ENCODE results near the gene IL4I1. TPM values are rescaled to one million over a fixed set of nuclear protein-coding genes. Genes with fewer than 3 reads are reported as not detected.
A peak's percentile ranks its signal among the peaks of the same experiment; 100 is the strongest.

The IL4I1 gene
- total and polyA plus RNA-seq, 2 of the 4 experiments (the other 2 are of a cell fraction): 0.31 to 0.36 TPM

DNA sequence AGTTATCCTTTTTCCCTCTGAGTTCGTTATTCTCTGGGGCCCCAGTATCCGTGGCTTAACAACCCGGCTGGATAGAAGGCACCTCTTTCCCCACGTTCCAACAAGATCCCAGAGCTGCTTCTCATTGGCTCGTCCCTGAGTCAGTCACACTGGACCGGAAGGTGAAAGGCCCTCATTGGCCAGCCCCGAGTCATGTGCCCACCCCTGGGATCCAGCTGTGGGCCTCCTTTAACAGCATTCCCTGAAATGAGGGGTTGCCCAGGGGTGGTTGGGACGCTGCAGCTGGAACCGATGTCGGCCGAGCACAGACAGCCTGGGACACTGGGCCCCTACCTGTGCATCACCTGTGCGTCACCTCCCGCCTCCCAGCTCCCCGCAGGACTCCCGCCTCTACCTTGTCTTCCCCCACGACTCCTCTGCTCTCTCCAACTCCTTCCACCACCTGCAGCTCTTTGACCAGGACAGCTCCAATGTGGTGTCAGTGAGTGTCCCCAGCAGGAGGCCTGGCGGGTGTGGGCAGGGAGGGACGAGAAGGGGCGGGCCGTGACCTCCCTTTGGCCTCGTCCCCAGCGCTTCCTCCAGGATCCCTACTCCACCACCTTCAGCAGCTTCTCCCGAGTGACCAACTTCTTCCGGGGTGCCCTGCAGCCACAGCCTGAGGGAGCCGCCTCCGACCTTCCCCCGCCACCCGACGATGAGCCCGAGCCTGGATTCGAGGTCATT, 14.9 kb downstream of the IL4I1 start:
- ChIA-PET CTCF (no interaction called here), POLR2A (ENCODE audit: unreplicated experiment) (no interaction called here)
- H3K9ac ChIP-seq (ENCODE audit: low read depth, low read length): no peak overlapping the region
- H2AK5ac ChIP-seq (ENCODE audit: low read depth, low read length): no peak overlapping the region
- ATAC-seq (ENCODE audit: low read depth): no peak
- H3K4me2 ChIP-seq (ENCODE audit: low read depth, low read length): no peak overlapping the region
- no peak overlapping the region for H2BK120ac ChIP-seq (ENCODE audit: low read depth, low read length)
- dilution Hi-C loops (cut with HindIII; ENCODE audit: low sequenced_read_pairs, unreplicated experiment): no loop called here
- H3K9me1 ChIP-seq (ENCODE audit: insufficient read depth, low read length): peaks cover 6% of the 10 kb centered on the region; the same call in 1 of the 2 replicates
- 91% methylated on average over 8 of the region's 31 CpGs; no CpG with 5 or more reads in 1 of the 2 experiments for WGBS, 2 experiments (ENCODE audit: extremely low coverage in 2 of 2, insufficient read length in 1 of 2)
- TF ChIP-seq, protein P1, sequence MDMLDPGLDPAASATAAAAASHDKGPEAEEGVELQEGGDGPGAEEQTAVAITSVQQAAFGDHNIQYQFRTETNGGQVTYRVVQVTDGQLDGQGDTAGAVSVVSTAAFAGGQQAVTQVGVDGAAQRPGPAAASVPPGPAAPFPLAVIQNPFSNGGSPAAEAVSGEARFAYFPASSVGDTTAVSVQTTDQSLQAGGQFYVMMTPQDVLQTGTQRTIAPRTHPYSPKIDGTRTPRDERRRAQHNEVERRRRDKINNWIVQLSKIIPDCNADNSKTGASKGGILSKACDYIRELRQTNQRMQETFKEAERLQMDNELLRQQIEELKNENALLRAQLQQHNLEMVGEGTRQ (IDR thresholded peaks at IDR 0.05; ENCODE audit: low read depth, low read length): peak; percentile 30; the same call in 1 of the 2 replicates
- TF ChIP-seq RCOR1 (IDR thresholded peaks at IDR 0.05; ENCODE audit: insufficient replicate concordance, low read length): no peak
- H3K27ac ChIP-seq (ENCODE audit: insufficient read depth, low read length): no peak overlapping the region
- H2BK20ac ChIP-seq (ENCODE audit: low read depth, low read length): no peak overlapping the region
- no peak overlapping the region for H3K4ac ChIP-seq (ENCODE audit: low read depth, low read length)
- H3K4me3 ChIP-seq (ENCODE audit: insufficient read depth, low read depth, low read length): no peak overlapping the region
- H2BK5ac ChIP-seq (ENCODE audit: low read depth, low read length, poor library complexity, severe bottlenecking): no peak overlapping the region
- no peak for DNase-seq
- H3K9me3 ChIP-seq (ENCODE audit: control insufficient read depth, insufficient read depth, low read length): peaks cover 6% of the 10 kb centered on the region; the same call in 1 of the 2 replicates
- H3K4me1 ChIP-seq (ENCODE audit: control insufficient read depth, insufficient read depth, low read length): peaks cover 4% of the 10 kb centered on the region
- H3K79me1 ChIP-seq (ENCODE audit: low read depth in 1 of 2, low read length in 2 of 2): peaks cover 14 to 28% of the 10 kb centered on the region in 2 experiments; a peak in 3 of 4 replicates
- no peak overlapping the region for H4K91ac ChIP-seq (ENCODE audit: insufficient read depth, low read depth, low read length)
- no peaks in the 10 kb centered on the region; the same call in 1 of the 2 replicates for H4K20me1 ChIP-seq (ENCODE audit: insufficient read depth, low read length)
- BruUV-seq (replicated peaks): no TSS peak
- H3K56ac ChIP-seq (ENCODE audit: extremely low read depth, insufficient read depth, low read length): no peak overlapping the region
- H4K5ac ChIP-seq (ENCODE audit: low read depth, low read length): no peak overlapping the region
- H2AFZ ChIP-seq (replicated peaks; ENCODE audit: low read length, poor library complexity): no peak overlapping the region
- no peaks in the 10 kb centered on the region for H3K27me3 ChIP-seq (ENCODE audit: control insufficient read depth, insufficient read depth, low read length)
- H3K14ac ChIP-seq (replicated peaks; ENCODE audit: low read depth, low read length): no peak overlapping the region
- in situ Hi-C loops (cut with MboI; ENCODE audit: low sequenced_read_pairs): no loop called here
- no peak overlapping the region for H2AK9ac ChIP-seq (replicated peaks; ENCODE audit: low read depth, low read length, poor library complexity)
- H3K23ac ChIP-seq (ENCODE audit: low read depth, low read length): no peak overlapping the region
- H3K36me3 ChIP-seq (ENCODE audit: control insufficient read depth, insufficient read depth, low read length): peaks cover 58% of the 10 kb centered on the region
- intact Hi-C loops (cut with micrococcal nuclease): no loop called here
- no peak overlapping the region for H4K8ac ChIP-seq (ENCODE audit: low read depth in 2 of 2, low read length in 2 of 2)
- H3K18ac ChIP-seq (ENCODE audit: low read depth, low read length): no peak overlapping the region
- H2BK15ac ChIP-seq (ENCODE audit: low read depth, low read length): no peak overlapping the region
